SU-DHL-6 (cell line): Measurements from ENCODE around the gene ESRRA.

Source experiments
- H2AFZ ChIP-seq: fragments of 200-600 bp; sonication (generic); 2 replicates; pipeline ENCODE4 v1.6.1; 2014; ENCODE audit warnings: low read depth, mild to moderate bottlenecking, moderate library complexity, mixed read lengths, antibody characterized with exemption, low read length; ENCODE audit not compliant: severe bottlenecking
- H3F3A ChIP-seq: fragments of 200-600 bp; shearing (Covaris generic); 2 replicates; pipeline ENCODE4 v1.6.0; 2016; ENCODE audit warnings: antibody characterized with exemption, mild to moderate bottlenecking; ENCODE audit not compliant: insufficient read depth
- H3K27ac ChIP-seq: fragments of 200-600 bp; sonication (generic); 2 replicates; pipeline ENCODE4 v1.5.1; 2016; ENCODE audit warnings: low read depth, mild to moderate bottlenecking, low read length, moderate library complexity, mixed read lengths
- H3K27me3 ChIP-seq: fragments of 200-600 bp; sonication (generic), shearing (Covaris generic); 2 replicates; pipeline ENCODE4 v1.6.0; 2014; ENCODE audit warnings: mild to moderate bottlenecking, low read length
- H3K36me3 ChIP-seq: fragments of 200-600 bp; sonication (generic); 2 replicates; pipeline ENCODE4 v1.6.1; 2014; ENCODE audit warnings: mild to moderate bottlenecking, low read length, mixed read lengths
- H3K4me2 ChIP-seq: fragments of 300-600, 200-600 bp; shearing (Covaris generic), sonication (generic); 2 replicates; pipeline ENCODE4 v1.6.0; 2014; ENCODE audit warnings: low read length, low read depth, mild to moderate bottlenecking; ENCODE audit not compliant: poor library complexity, severe bottlenecking
- H3K4me3 ChIP-seq: fragments of 200-600 bp; sonication (generic); 2 replicates; pipeline ENCODE4 v1.5.1; 2014; ENCODE audit warnings: antibody characterized with exemption, low read length, mild to moderate bottlenecking, mixed read lengths; ENCODE audit not compliant: insufficient read depth, poor library complexity, severe bottlenecking
- H3K79me2 ChIP-seq: fragments of 200-600 bp; sonication (generic); 2 replicates; pipeline ENCODE4 v1.6.1; 2014; ENCODE audit warnings: mild to moderate bottlenecking, low read length, moderate library complexity; ENCODE audit not compliant: insufficient read depth
- H3K9ac ChIP-seq: fragments of 200-600 bp; sonication (generic); 2 replicates; pipeline ENCODE4 v1.7.0; 2014; ENCODE audit warnings: mild to moderate bottlenecking, low read length
- H3K9me2 ChIP-seq: fragments of 200-600 bp; sonication (generic); replicated peaks from 2 replicates; pipeline ENCODE4 v1.6.1; 2014; ENCODE audit warnings: low read length; ENCODE audit not compliant: insufficient read depth
- H3K9me3 ChIP-seq: fragments of 200-600 bp; sonication (generic); 2 replicates; pipeline ENCODE4 v1.6.1; 2014; ENCODE audit warnings: low read length, mixed read lengths; ENCODE audit not compliant: insufficient read depth
- H4K20me1 ChIP-seq: fragments of 200-600 bp; sonication (generic); 2 replicates; pipeline ENCODE4 v1.6.1; 2014; ENCODE audit warnings: low read depth, mild to moderate bottlenecking, antibody characterized with exemption, low read length, moderate library complexity, mixed read lengths
- CTCF ChIP-seq: fragments of 200-600 bp; sonication (generic); IDR thresholded peaks from one replicate; pipeline ENCODE4 v1.5.1; 2017; ENCODE audit warnings: antibody characterized with exemption, mild to moderate bottlenecking, low read length, moderate library complexity; ENCODE audit not compliant: insufficient read depth, poor library complexity, severe bottlenecking
- EZH2phosphoT487 ChIP-seq: fragments of 200-600 bp; sonication (generic), shearing (Covaris generic); conservative IDR thresholded peaks from 2 replicates; pipeline ENCODE4 v1.6.1; 2018; ENCODE audit warnings: mild to moderate bottlenecking, antibody characterized with exemption, low read length, moderate library complexity, mixed read lengths

Gene ESRRA

GRCh38 chr11:64261556-64262080 lies 43.7 kb upstream of the ESRRA start:
- H4K20me1 ChIP-seq, result no peaks in the 10 kb centered on the region
- no peak overlapping the region for H2AFZ ChIP-seq
- no peak overlapping the region for H3K9ac ChIP-seq
- no peak overlapping the region for H3K27ac ChIP-seq
- H3K4me2 ChIP-seq, result no peak overlapping the region
- H3K27me3 ChIP-seq, result no peaks in the 10 kb centered on the region
- no peaks in the 10 kb centered on the region for H3K79me2 ChIP-seq
- H3K36me3 ChIP-seq, result no peaks in the 10 kb centered on the region
- TF ChIP-seq EZH2phosphoT487 (no peak), CTCF (no peak)
- no peaks in the 10 kb centered on the region for H3K9me3 ChIP-seq
- H3F3A ChIP-seq, result no peaks in the 10 kb centered on the region
- no peaks in the 10 kb centered on the region for H3K9me2 ChIP-seq
- no peak overlapping the region for H3K4me3 ChIP-seq

- H3K27ac ChIP-seq, result no peak overlapping the region
- no peaks in the 10 kb centered on the region for H3K9me2 ChIP-seq
- TF ChIP-seq CTCF (no peak), EZH2phosphoT487 (no peak)
- H3K4me3 ChIP-seq, result no peak overlapping the region
- no peaks in the 10 kb centered on the region for H3F3A ChIP-seq
- no peaks in the 10 kb centered on the region for H4K20me1 ChIP-seq
- H3K27me3 ChIP-seq, result no peaks in the 10 kb centered on the region
- no peaks in the 10 kb centered on the region for H3K36me3 ChIP-seq
- no peaks in the 10 kb centered on the region for H3K9me3 ChIP-seq
- no peak overlapping the region for H2AFZ ChIP-seq
- H3K4me2 ChIP-seq, result no peak overlapping the region
- H3K9ac ChIP-seq, result no peak overlapping the region
- H3K79me2 ChIP-seq, result no peaks in the 10 kb centered on the region
Observed at GRCh38 chr11:64262271-64263002, 42.9 kb upstream of the ESRRA start.

GRCh38 chr11:64263021-64263946 lies 42.0 kb upstream of the ESRRA start:
- no peak overlapping the region for H2AFZ ChIP-seq
- no peaks in the 10 kb centered on the region for H3F3A ChIP-seq
- H3K9me3 ChIP-seq, result no peaks in the 10 kb centered on the region
- H4K20me1 ChIP-seq, result no peaks in the 10 kb centered on the region
- no peak for TF ChIP-seq CTCF
- TF ChIP-seq EZH2phosphoT487, result no peak
- no peak overlapping the region for H3K9ac ChIP-seq
- no peaks in the 10 kb centered on the region for H3K27me3 ChIP-seq
- H3K36me3 ChIP-seq, result no peaks in the 10 kb centered on the region
- H3K79me2 ChIP-seq, result no peaks in the 10 kb centered on the region
- no peaks in the 10 kb centered on the region for H3K9me2 ChIP-seq
- H3K4me3 ChIP-seq, result no peak overlapping the region
- no peak overlapping the region for H3K4me2 ChIP-seq
- no peak overlapping the region for H3K27ac ChIP-seq
